GM19035 (cell line): ENCODE results near the gene DRAP1.
A peak's percentile ranks its signal among the peaks of the same experiment; 100 is the strongest.

Source experiments
- ATAC-seq: cut with Tn5 transposase; IDR thresholded peaks from one replicate; pipeline ENCODE4 v1.9.1; 2021; ENCODE audit not compliant: unreplicated experiment

Gene DRAP1

GRCh38 chr11:65900899-65901180, 18.4 kb upstream of the DRAP1 start:
- no peak for ATAC-seq

GRCh38 chr11:65903068-65903481, 16.2 kb upstream of the DRAP1 start:
- ATAC-seq: no peak

- no peak for ATAC-seq
These were observed 15.5 kb upstream of the DRAP1 start for GRCh38 chr11:65903715-65904114.

GRCh38 chr11:65906602-65907001, 12.6 kb upstream of the DRAP1 start:
- ATAC-seq: no peak

GRCh38 chr11:65907878-65908277, 11.3 kb upstream of the DRAP1 start:
- no peak for ATAC-seq

- ATAC-seq: no peak
These were observed 7.3 kb upstream of the DRAP1 start for GRCh38 chr11:65911682-65912568.

GRCh38 chr11:65912845-65913244, 6.4 kb upstream of the DRAP1 start:
- no peak for ATAC-seq

GRCh38 chr11:65915101-65915820, 4.0 kb upstream of the DRAP1 start:
- ATAC-seq: no peak

- ATAC-seq: no peak
These were observed 3.4 kb upstream of the DRAP1 start for GRCh38 chr11:65915821-65916251.

- ATAC-seq: no peak
These were observed 2.8 kb upstream of the DRAP1 start for GRCh38 chr11:65916391-65916790.

- ATAC-seq: no peak
These were observed 2.2 kb upstream of the DRAP1 start for GRCh38 chr11:65917077-65917433.

GRCh38 chr11:65917434-65918210, 1.6 kb upstream of the DRAP1 start:
- ATAC-seq: no peak

GRCh38 chr11:65918211-65919140, 750 bp upstream of the DRAP1 start, which contains the start of gene C11orf68:
TSS of gene C11orf68 (minus strand) at chr11:65919062. CDS start at chr11:65919031, 31 bp downstream.
- ATAC-seq: peak; percentile 63

- peak; percentile 40 for ATAC-seq
These were observed 546 bp downstream of the DRAP1 start for GRCh38 chr11:65919573-65920371.

GRCh38 chr11:65920372-65920802, 1.2 kb downstream of the DRAP1 start:
- no peak for ATAC-seq

GRCh38 chr11:65921033-65921555, 1.9 kb downstream of the DRAP1 start:
- no peak for ATAC-seq

- ATAC-seq: no peak
These were observed 2.6 kb downstream of the DRAP1 start for GRCh38 chr11:65921876-65922275.

- no peak for ATAC-seq
These were observed 3.3 kb downstream of the DRAP1 start for GRCh38 chr11:65922565-65922964.

GRCh38 chr11:65925397-65925796, 6.2 kb downstream of the DRAP1 start:
- no peak for ATAC-seq
